ENCODE measurements around the gene PDCD6IP. TPM values are rescaled to one million over a fixed set of nuclear protein-coding genes. Genes with fewer than 3 reads are reported as not detected.

PDCD6IP gene
- total RNA-seq, 1 donor from 2014 or later: 217 TPM

GRCh38 chr3:33898901-33899300 lies 100.5 kb downstream of the PDCD6IP start:
- Mint-ChIP-seq H3K4me1 (ENCODE audit: unreplicated experiment) (peaks cover 5% of the 10 kb centered on the region), H3K4me3 (ENCODE audit: unreplicated experiment) (no peak overlapping the region), H3K27me3 (ENCODE audit: unreplicated experiment) (no peaks in the 10 kb centered on the region), H3K27ac (ENCODE audit: unreplicated experiment) (no peak overlapping the region), H3K36me3 (ENCODE audit: unreplicated experiment) (no peaks in the 10 kb centered on the region), H3K9me3 (ENCODE audit: unreplicated experiment) (peaks cover 11% of the 10 kb centered on the region)
- DNase-seq (ENCODE audit: extremely low spot score, unreplicated experiment): no peak
- no peak for TF ChIP-seq CTCF (IDR thresholded peaks at IDR 0.05)

- H3K36me3 Mint-ChIP-seq (ENCODE audit: unreplicated experiment): no peaks in the 10 kb centered on the region
- no peak for DNase-seq (ENCODE audit: extremely low spot score, unreplicated experiment)
- no peak overlapping the region for H3K4me3 Mint-ChIP-seq (ENCODE audit: unreplicated experiment)
- H3K4me1 Mint-ChIP-seq (ENCODE audit: unreplicated experiment): no peaks in the 10 kb centered on the region
- H3K9me3 Mint-ChIP-seq (ENCODE audit: unreplicated experiment): peaks cover 11% of the 10 kb centered on the region
- no peak overlapping the region for H3K27ac Mint-ChIP-seq (ENCODE audit: unreplicated experiment)
- TF ChIP-seq CTCF (IDR thresholded peaks at IDR 0.05): no peak
- no peaks in the 10 kb centered on the region for H3K27me3 Mint-ChIP-seq (ENCODE audit: unreplicated experiment)
Observed at GRCh38 chr3:33900440-33900808, 102.0 kb downstream of the PDCD6IP start.

- no peak for TF ChIP-seq CTCF (IDR thresholded peaks at IDR 0.05)
- no peaks in the 10 kb centered on the region for H3K4me1 Mint-ChIP-seq (ENCODE audit: unreplicated experiment)
- peaks cover 11% of the 10 kb centered on the region for H3K9me3 Mint-ChIP-seq (ENCODE audit: unreplicated experiment)
- H3K36me3 Mint-ChIP-seq (ENCODE audit: unreplicated experiment): no peaks in the 10 kb centered on the region
- no peaks in the 10 kb centered on the region for H3K27me3 Mint-ChIP-seq (ENCODE audit: unreplicated experiment)
- no peak for DNase-seq (ENCODE audit: extremely low spot score, unreplicated experiment)
- no peak overlapping the region for H3K4me3 Mint-ChIP-seq (ENCODE audit: unreplicated experiment)
- no peak overlapping the region for H3K27ac Mint-ChIP-seq (ENCODE audit: unreplicated experiment)
Observed at GRCh38 chr3:33900809-33901505, 102.5 kb downstream of the PDCD6IP start.

- TF ChIP-seq CTCF (IDR thresholded peaks at IDR 0.05): no peak
- no peak for DNase-seq (ENCODE audit: extremely low spot score, unreplicated experiment)
- H3K36me3 Mint-ChIP-seq (ENCODE audit: unreplicated experiment): no peaks in the 10 kb centered on the region
- no peaks in the 10 kb centered on the region for H3K27me3 Mint-ChIP-seq (ENCODE audit: unreplicated experiment)
- no peak overlapping the region for H3K27ac Mint-ChIP-seq (ENCODE audit: unreplicated experiment)
- H3K9me3 Mint-ChIP-seq (ENCODE audit: unreplicated experiment): peaks cover 11% of the 10 kb centered on the region
- H3K4me3 Mint-ChIP-seq (ENCODE audit: unreplicated experiment): no peak overlapping the region
- H3K4me1 Mint-ChIP-seq (ENCODE audit: unreplicated experiment): no peaks in the 10 kb centered on the region
Observed at GRCh38 chr3:33901862-33902563, 103.6 kb downstream of the PDCD6IP start.

GRCh38 chr3:33904730-33905129 lies 106.3 kb downstream of the PDCD6IP start:
- H3K27ac Mint-ChIP-seq (ENCODE audit: unreplicated experiment): no peak overlapping the region
- no peak overlapping the region for H3K4me3 Mint-ChIP-seq (ENCODE audit: unreplicated experiment)
- H3K4me1 Mint-ChIP-seq (ENCODE audit: unreplicated experiment): no peaks in the 10 kb centered on the region
- H3K9me3 Mint-ChIP-seq (ENCODE audit: unreplicated experiment): no peaks in the 10 kb centered on the region
- no peak for DNase-seq (ENCODE audit: extremely low spot score, unreplicated experiment)
- H3K27me3 Mint-ChIP-seq (ENCODE audit: unreplicated experiment): no peaks in the 10 kb centered on the region
- no peaks in the 10 kb centered on the region for H3K36me3 Mint-ChIP-seq (ENCODE audit: unreplicated experiment)
- TF ChIP-seq CTCF (IDR thresholded peaks at IDR 0.05): no peak
